KMS-11 (cell line): Measurements from ENCODE around the gene CANT1.

Source experiments
- H2AFZ ChIP-seq: fragments of 200-600 bp; sonication (generic); 2 replicates; pipeline ENCODE4 v1.6.1; 2016; ENCODE audit warnings: antibody characterized with exemption, mixed run types, low read depth
- H3K27ac ChIP-seq: fragments of 200-600 bp; sonication (generic); 2 replicates; pipeline ENCODE4 v1.6.1; 2016; ENCODE audit warnings: mild to moderate bottlenecking, mixed run types
- H3K27me3 ChIP-seq: fragments of 200-600 bp; sonication (generic); 2 replicates; pipeline ENCODE4 v1.6.1; 2017; ENCODE audit warnings: mild to moderate bottlenecking, low read depth, mixed run types, moderate library complexity; ENCODE audit not compliant: insufficient read depth
- H3K36me3 ChIP-seq: fragments of 200-600 bp; sonication (generic); 2 replicates; pipeline ENCODE4 v1.6.1; 2017; ENCODE audit warnings: mild to moderate bottlenecking, mixed run types; ENCODE audit not compliant: insufficient read depth
- H3K4me1 ChIP-seq: fragments of 200-600 bp; sonication (generic); 2 replicates; pipeline ENCODE4 v1.6.1; 2016; ENCODE audit warnings: mild to moderate bottlenecking, low read depth, mixed run types; ENCODE audit not compliant: poor library complexity, severe bottlenecking
- H3K4me2 ChIP-seq: fragments of 200-600 bp; sonication (generic); 2 replicates; pipeline ENCODE4 v1.7.0; 2016; ENCODE audit warnings: mild to moderate bottlenecking, mixed run types
- H3K4me3 ChIP-seq: fragments of 200-600 bp; sonication (generic); IDR thresholded peaks from 2 replicates; pipeline ENCODE4 v1.6.1; 2017; ENCODE audit warnings: low read depth, low read length, mixed read lengths; ENCODE audit not compliant: insufficient read depth
- H3K79me2 ChIP-seq: fragments of 200-600 bp; sonication (generic); 2 replicates; pipeline ENCODE4 v1.6.1; 2016; ENCODE audit warnings: low read depth, mixed run types; ENCODE audit not compliant: insufficient read depth
- H3K9ac ChIP-seq: fragments of 200-600 bp; sonication (generic); 2 replicates; pipeline ENCODE4 v1.6.1; 2016; ENCODE audit warnings: mild to moderate bottlenecking, mixed run types
- H4K20me1 ChIP-seq: fragments of 200-600 bp; sonication (generic); 2 replicates; pipeline ENCODE4 v1.6.1; 2016; ENCODE audit warnings: mild to moderate bottlenecking, mixed run types; ENCODE audit not compliant: insufficient read depth
- CTCF ChIP-seq: fragments of 200-600 bp; sonication (generic); conservative IDR thresholded peaks from 2 replicates; pipeline ENCODE4 v1.6.1; 2017; ENCODE audit warnings: low read depth, mild to moderate bottlenecking, antibody characterized with exemption, low read length, moderate library complexity, mixed read lengths

The CANT1 gene

DNA sequence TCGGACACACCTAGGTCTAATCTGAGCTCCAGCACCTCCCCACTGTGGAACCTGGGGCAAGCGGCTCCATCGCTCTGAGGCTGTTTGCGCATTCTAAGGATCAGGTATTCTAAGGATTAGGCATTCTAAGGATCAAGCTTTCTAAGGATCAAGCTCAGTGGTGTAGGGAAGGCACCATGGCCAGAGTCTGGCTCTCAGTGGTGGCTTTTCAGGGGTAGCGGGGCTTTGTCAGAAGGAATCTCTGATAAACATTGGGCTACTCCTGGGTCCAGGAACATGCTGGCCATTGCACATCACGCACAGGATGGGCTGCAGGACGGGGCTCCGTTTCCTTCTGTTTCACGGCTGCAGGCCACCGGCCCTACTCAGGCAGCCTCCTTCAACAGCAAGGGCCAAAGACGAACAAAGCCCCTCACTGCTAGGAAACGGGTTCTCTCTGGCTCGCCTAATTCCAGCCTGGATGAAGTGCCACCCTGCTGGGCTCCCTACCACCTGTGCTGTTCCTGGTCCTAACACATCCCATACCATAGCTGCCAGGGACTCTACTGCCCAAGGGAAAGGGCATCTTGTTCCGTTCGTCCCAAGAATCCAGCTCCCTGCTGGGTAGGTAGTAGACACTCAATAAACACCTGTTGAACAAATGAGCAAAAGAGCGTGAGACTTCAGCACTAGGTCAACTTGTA is 19.9 kb upstream of the CANT1 start:
- no peak overlapping the region for H3K9ac ChIP-seq
- no peak overlapping the region for H3K4me2 ChIP-seq
- no peak overlapping the region for H3K4me3 ChIP-seq
- no peak for TF ChIP-seq CTCF
- H3K36me3 ChIP-seq = no peaks in the 10 kb centered on the region
- H3K4me1 ChIP-seq = no peaks in the 10 kb centered on the region
- H4K20me1 ChIP-seq = no peaks in the 10 kb centered on the region
- no peak overlapping the region for H2AFZ ChIP-seq
- H3K79me2 ChIP-seq = no peaks in the 10 kb centered on the region
- H3K27ac ChIP-seq = no peak overlapping the region
- peaks cover 100% of the 10 kb centered on the region for H3K27me3 ChIP-seq

DNA sequence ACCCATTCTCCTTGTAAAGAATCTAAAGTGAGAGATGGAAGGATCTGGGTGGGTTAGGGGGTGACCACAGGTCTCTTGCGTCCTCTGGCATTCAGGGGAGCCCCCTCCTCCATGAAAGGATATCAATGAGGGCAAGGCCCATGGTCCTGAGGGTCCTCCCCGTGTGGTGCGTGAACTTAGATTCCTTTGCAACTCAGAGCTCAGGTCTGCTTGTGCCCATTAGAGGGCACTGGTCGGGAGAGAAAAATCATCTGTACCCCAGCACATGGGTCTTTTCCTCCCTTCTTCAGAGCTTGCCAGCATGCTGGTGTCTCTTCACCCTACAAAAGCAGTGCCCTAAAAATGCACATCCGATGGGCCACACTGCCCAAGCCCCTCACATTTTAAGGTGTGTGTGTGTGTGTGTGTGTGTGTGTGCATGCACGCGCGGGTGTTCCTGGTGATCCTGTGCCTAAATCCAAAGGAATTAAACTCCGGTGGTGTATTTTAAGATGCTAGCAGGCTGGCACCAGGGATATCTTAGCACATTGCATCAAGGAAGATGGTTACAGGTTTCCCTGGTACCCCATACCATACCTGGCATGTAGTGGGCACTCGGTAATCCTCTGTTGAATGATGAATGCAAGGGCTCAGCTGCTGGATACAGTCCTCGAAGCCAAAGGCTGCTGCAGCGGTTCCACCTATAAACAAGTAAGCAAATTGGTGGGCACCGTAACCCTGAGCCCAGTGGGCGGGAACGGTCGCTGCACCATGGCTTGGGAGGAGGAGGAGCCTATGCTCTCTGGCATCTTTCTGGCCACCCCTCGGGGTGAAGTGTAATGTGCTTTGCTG is 19.1 kb upstream of the CANT1 start:
- H3K79me2 ChIP-seq = no peaks in the 10 kb centered on the region
- no peaks in the 10 kb centered on the region for H3K36me3 ChIP-seq
- H3K9ac ChIP-seq = no peak overlapping the region
- no peak overlapping the region for H3K27ac ChIP-seq
- no peak overlapping the region for H3K4me2 ChIP-seq
- H4K20me1 ChIP-seq = no peaks in the 10 kb centered on the region
- peaks cover 99% of the 10 kb centered on the region for H3K27me3 ChIP-seq
- TF ChIP-seq CTCF = no peak
- H3K4me3 ChIP-seq = no peak overlapping the region
- no peaks in the 10 kb centered on the region for H3K4me1 ChIP-seq
- H2AFZ ChIP-seq = no peak overlapping the region

DNA sequence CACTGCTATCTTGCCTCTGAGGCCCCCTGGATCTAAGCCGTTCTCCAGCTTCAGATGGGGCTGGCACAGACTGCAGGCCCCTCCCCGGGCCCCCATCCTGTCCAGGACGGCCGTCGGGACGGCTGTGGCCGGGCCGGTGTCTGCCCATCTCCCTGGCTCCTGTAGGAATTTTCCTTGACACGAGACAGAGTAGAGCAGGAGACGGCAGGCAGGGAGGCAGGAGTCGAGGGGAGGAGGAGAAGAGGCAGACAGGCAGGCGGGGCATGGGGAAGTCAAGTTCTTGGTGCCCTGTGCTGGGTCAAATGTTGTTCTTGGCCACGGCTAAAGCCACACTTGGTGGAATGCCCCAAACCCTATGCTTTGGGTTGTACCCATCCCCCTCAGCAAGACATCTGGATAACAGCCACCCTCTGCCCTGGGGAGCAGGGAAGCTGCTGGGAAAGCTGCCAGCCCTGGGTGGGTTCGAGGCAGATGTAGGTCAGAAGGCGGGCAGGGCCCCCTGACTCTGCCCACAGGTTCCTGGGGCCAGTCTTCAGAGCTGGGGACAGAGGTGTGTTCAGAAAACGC is 18.4 kb upstream of the CANT1 start:
- H3K4me3 ChIP-seq = no peak overlapping the region
- H3K36me3 ChIP-seq = no peaks in the 10 kb centered on the region
- no peak overlapping the region for H3K27ac ChIP-seq
- H3K4me1 ChIP-seq = no peaks in the 10 kb centered on the region
- no peak for TF ChIP-seq CTCF
- no peaks in the 10 kb centered on the region for H4K20me1 ChIP-seq
- H3K4me2 ChIP-seq = no peak overlapping the region
- H3K27me3 ChIP-seq = peaks cover 99% of the 10 kb centered on the region
- H3K79me2 ChIP-seq = no peaks in the 10 kb centered on the region
- H2AFZ ChIP-seq = no peak overlapping the region
- H3K9ac ChIP-seq = no peak overlapping the region

- H3K4me2 ChIP-seq = no peak overlapping the region
- H3K27ac ChIP-seq = no peak overlapping the region
- H3K4me3 ChIP-seq = no peak overlapping the region
- no peaks in the 10 kb centered on the region for H3K36me3 ChIP-seq
- no peak overlapping the region for H3K9ac ChIP-seq
- no peaks in the 10 kb centered on the region for H4K20me1 ChIP-seq
- no peaks in the 10 kb centered on the region for H3K79me2 ChIP-seq
- TF ChIP-seq CTCF = no peak
- H3K4me1 ChIP-seq = no peaks in the 10 kb centered on the region
- no peak overlapping the region for H2AFZ ChIP-seq
- H3K27me3 ChIP-seq = peaks cover 99% of the 10 kb centered on the region
Observed at GRCh38 chr17:79027274-79027924, 17.8 kb upstream of the CANT1 start.
